ENCODE results near the gene IL12RB2. TPM values are rescaled to one million over a fixed set of nuclear protein-coding genes. Genes with fewer than 3 reads are reported as not detected.

Gene IL12RB2
- total and polyA plus RNA-seq, 7 donors = 0.13 to 9.5 (median 3.3) TPM

GRCh38 chr1:67345556-67345955, 37.9 kb downstream of the IL12RB2 start:
- no peaks in the 10 kb centered on the region for H3K9me3 ChIP-seq
- intact Hi-C loops (cut with DNase I) = loop anchor here in 1 of 2 donors (10.0 kb wide), 1 partner anchor 111 kb away; no protein-coding TSS in a partner anchor
- 28 to 41% (median 39%) methylated on average over 2 of the region's 2 CpGs for WGBS, 3 donors
- H3K4me3 ChIP-seq = no peak overlapping the region
- DNase-seq (no peak), ATAC-seq (no peak)
- no peaks in the 10 kb centered on the region for H3K27me3 ChIP-seq (ENCODE audit: insufficient read depth in 3 of 3, low read length in 2 of 3)
- H3K27ac ChIP-seq = no peak overlapping the region
- H3K4me1 ChIP-seq = peaks cover 7% of the 10 kb centered on the region
- no peak for TF ChIP-seq CTCF (IDR thresholded peaks at IDR 0.05)
- no peaks in the 10 kb centered on the region for H3K36me3 ChIP-seq (ENCODE audit: insufficient read depth in 1 of 2, low read depth in 1 of 2)

- Histone ChIP-seq H3K9me3 (no peaks in the 10 kb centered on the region), H3K27me3 (ENCODE audit: insufficient read depth in 3 of 3, low read length in 2 of 3) (no peaks in the 10 kb centered on the region), H3K4me3 (no peak overlapping the region), H3K36me3 (ENCODE audit: insufficient read depth in 1 of 2, low read depth in 1 of 2) (no peaks in the 10 kb centered on the region), H3K27ac (no peak overlapping the region), H3K4me1 (peaks cover 4% of the 10 kb centered on the region)
- 99 to 100% (median 100%) methylated on average over 1 of the region's 1 CpG for WGBS, 3 donors
- ATAC-seq (no peak), DNase-seq (no peak)
- intact Hi-C loops (cut with DNase I) = loop anchor here in 1 of 2 donors (2.0 to 10.0 kb wide), 2 partner anchors 112 to 154 kb away; no protein-coding TSS in a partner anchor
- no peak for TF ChIP-seq CTCF (IDR thresholded peaks at IDR 0.05)
Observed at GRCh38 chr1:67346982-67347381, 39.3 kb downstream of the IL12RB2 start.

- H3K4me3 ChIP-seq = no peak overlapping the region
- intact Hi-C loops (cut with DNase I) = loop anchor here (2.0 to 10.0 kb wide), 3 partner anchors 113 to 153 kb away; no protein-coding TSS in a partner anchor
Observed at GRCh38 chr1:67347688-67348472, 40.2 kb downstream of the IL12RB2 start.

GRCh38 chr1:67348586-67349252, 41.0 kb downstream of the IL12RB2 start:
- WGBS, 3 donors = 86 to 88% (median 86%) methylated on average over 6 of the region's 6 CpGs
- Histone ChIP-seq H3K9me3 (no peaks in the 10 kb centered on the region), H3K4me3 (no peak overlapping the region), H3K27me3 (ENCODE audit: insufficient read depth in 3 of 3, low read length in 2 of 3) (no peaks in the 10 kb centered on the region), H3K27ac (no peak overlapping the region), H3K36me3 (ENCODE audit: insufficient read depth in 1 of 2, low read depth in 1 of 2) (no peaks in the 10 kb centered on the region), H3K4me1 (peaks cover 6% of the 10 kb centered on the region)
- DNase-seq = no peak
- no peak for TF ChIP-seq CTCF (IDR thresholded peaks at IDR 0.05)
- intact Hi-C loops (cut with DNase I) = loop anchor here (2.0 to 10.0 kb wide), 2 partner anchors 114 to 140 kb away; no protein-coding TSS in a partner anchor
- ATAC-seq = no peak

More at GRCh38 chr1:67347688-67348472, 40.2 kb downstream of the IL12RB2 start:
- Histone ChIP-seq H3K36me3 (ENCODE audit: insufficient read depth in 1 of 2, low read depth in 1 of 2) (no peaks in the 10 kb centered on the region), H3K27ac (no peak overlapping the region), H3K27me3 (ENCODE audit: insufficient read depth in 3 of 3, low read length in 2 of 3) (no peaks in the 10 kb centered on the region), H3K4me1 (peaks cover 4% of the 10 kb centered on the region), H3K9me3 (no peaks in the 10 kb centered on the region)
- TF ChIP-seq CTCF (IDR thresholded peaks at IDR 0.05) = peak; percentile 85
- WGBS, 3 donors = 52 to 59% (median 52%) methylated on average over 12 of the region's 12 CpGs
- peak; percentile 82 to 97 (median 89) for ATAC-seq
- peak in 1 of 2 donors; percentile 27 for DNase-seq
